Memory B cell (primary cell): Measurements from ENCODE around the gene CHCHD6.

Experiments used
- ATAC-seq: fragments of 150-1000 bp; cut with Tn5 transposase; 2 replicates; pipeline ENCODE4 v1.10.0; 2021; ENCODE audit warnings: low read depth, mild to moderate bottlenecking, moderate library complexity
- DNase-seq, 2 donors: peaks; one replicate each; pipeline ENCODE4 v3.0.0; 2022; ENCODE audit warnings: low spot score in 2 of 2
- H3K27ac Mint-ChIP-seq: one replicate; pipeline ENCODE4 v1.8.0; 2022; ENCODE audit warnings: mild to moderate bottlenecking, moderate library complexity, mixed read lengths
- H3K27me3 Mint-ChIP-seq: one replicate; pipeline ENCODE4 v1.8.0; 2022; ENCODE audit warnings: mixed read lengths
- H3K36me3 Mint-ChIP-seq: one replicate; pipeline ENCODE4 v1.8.0; 2022; ENCODE audit warnings: mild to moderate bottlenecking, mixed read lengths
- H3K4me1 Mint-ChIP-seq: one replicate; pipeline ENCODE4 v1.8.0; 2022; ENCODE audit warnings: mixed read lengths
- H3K4me3 Mint-ChIP-seq: one replicate; pipeline ENCODE4 v1.8.0; 2022; ENCODE audit warnings: mild to moderate bottlenecking, moderate library complexity, mixed read lengths
- H3K9me3 Mint-ChIP-seq: one replicate; pipeline ENCODE4 v1.8.0; 2022; ENCODE audit warnings: mixed read lengths

The CHCHD6 gene

GRCh38 chr3:126858887-126859286 is 154.8 kb downstream of the CHCHD6 start:
- ATAC-seq: no peak
- Mint-ChIP-seq H3K27ac (no peak overlapping the region), H3K4me1 (no peaks in the 10 kb centered on the region), H3K27me3 (no peaks in the 10 kb centered on the region), H3K9me3 (no peaks in the 10 kb centered on the region), H3K4me3 (no peak overlapping the region), H3K36me3 (peaks cover 21% of the 10 kb centered on the region)
- no peak for DNase-seq

DNA sequence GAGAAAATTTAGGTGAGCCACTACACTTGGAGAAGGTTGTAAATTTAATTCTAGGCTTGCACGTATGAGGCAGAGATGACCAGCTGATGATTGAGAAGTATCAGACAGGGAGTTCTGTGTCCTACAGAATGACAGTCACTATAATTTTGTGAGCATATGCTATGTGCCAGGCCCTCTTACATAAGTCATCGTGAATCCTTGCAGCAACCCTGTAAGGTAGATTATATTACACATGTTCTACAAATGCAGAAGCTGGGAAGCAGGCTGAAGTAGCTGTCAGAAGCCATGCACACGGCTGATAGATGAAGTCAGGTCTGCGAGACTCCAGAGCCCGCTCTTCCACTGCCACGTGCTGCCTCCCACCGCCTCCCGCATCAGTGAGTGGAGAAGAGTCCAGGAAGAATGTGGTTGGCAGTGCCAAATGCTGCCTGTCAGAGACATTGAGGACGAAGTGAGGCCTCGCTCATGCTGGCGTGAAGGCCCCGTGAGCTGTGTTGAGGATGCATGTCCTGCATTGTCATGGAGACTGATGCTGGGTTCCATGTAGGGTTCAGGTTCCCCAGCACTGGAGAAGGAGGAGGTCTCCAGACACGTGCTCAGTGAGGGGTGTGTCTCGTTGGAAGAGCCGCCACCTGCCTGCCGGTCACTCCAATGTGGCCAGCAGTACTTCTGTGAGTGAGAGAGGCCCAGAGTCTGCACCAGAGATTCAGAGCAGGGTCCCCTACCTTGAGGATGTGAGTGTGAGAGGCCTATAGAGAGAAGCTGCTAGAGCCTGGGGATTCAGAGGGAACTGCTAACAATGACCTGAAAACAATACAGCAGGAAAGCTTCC is 155.6 kb downstream of the CHCHD6 start:
- H3K36me3 Mint-ChIP-seq: peaks cover 26% of the 10 kb centered on the region
- H3K27ac Mint-ChIP-seq: no peak overlapping the region
- H3K27me3 Mint-ChIP-seq: no peaks in the 10 kb centered on the region
- ATAC-seq (no peak), DNase-seq (no peak)
- no peaks in the 10 kb centered on the region for H3K4me1 Mint-ChIP-seq
- H3K9me3 Mint-ChIP-seq: no peaks in the 10 kb centered on the region
- no peak overlapping the region for H3K4me3 Mint-ChIP-seq

- Mint-ChIP-seq H3K4me3 (no peak overlapping the region), H3K27me3 (peaks cover 5% of the 10 kb centered on the region), H3K9me3 (no peaks in the 10 kb centered on the region), H3K4me1 (no peaks in the 10 kb centered on the region), H3K27ac (no peak overlapping the region), H3K36me3 (peaks cover 24% of the 10 kb centered on the region)
- DNase-seq (no peak), ATAC-seq (no peak)
Observed at GRCh38 chr3:126865736-126866135, 161.7 kb downstream of the CHCHD6 start.

DNA sequence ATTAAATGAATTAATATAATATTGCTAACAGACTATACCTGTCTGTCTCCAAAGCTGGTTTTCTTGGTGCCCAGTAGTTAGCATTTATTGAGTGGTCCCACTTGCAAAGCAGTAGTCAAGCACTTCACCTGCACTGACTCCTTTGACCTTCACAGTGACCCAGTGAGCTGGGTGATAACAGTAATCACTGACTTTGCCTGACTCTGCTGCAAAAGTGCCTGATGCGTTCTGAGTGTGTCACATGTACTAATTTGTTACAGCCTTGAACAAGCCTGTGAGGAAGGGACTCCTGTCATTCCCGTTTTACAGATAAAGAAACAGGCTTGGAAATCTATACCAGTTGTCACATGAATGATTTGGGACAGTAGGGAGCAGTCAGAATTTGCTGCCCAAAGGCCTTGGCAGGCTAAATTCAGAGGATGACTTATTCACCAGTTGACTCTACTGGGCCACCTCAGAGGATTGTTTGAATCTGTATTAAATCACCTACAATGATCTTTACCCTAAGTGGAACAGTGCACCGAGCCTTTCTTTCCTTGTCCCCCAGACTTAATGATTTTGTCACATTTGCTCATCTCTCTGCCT is 162.2 kb downstream of the CHCHD6 start:
- Mint-ChIP-seq H3K27ac (no peak overlapping the region), H3K36me3 (peaks cover 24% of the 10 kb centered on the region), H3K9me3 (no peaks in the 10 kb centered on the region), H3K4me3 (no peak overlapping the region), H3K27me3 (peaks cover 5% of the 10 kb centered on the region), H3K4me1 (no peaks in the 10 kb centered on the region)
- DNase-seq (no peak), ATAC-seq (no peak)

- H3K9me3 Mint-ChIP-seq: no peaks in the 10 kb centered on the region
- no peak overlapping the region for H3K27ac Mint-ChIP-seq
- H3K4me3 Mint-ChIP-seq: no peak overlapping the region
- peaks cover 27% of the 10 kb centered on the region for H3K36me3 Mint-ChIP-seq
- DNase-seq: no peak
- no peak for ATAC-seq
- H3K4me1 Mint-ChIP-seq: no peaks in the 10 kb centered on the region
- peaks cover 5% of the 10 kb centered on the region for H3K27me3 Mint-ChIP-seq
Observed at GRCh38 chr3:126867190-126867862, 163.3 kb downstream of the CHCHD6 start.

GRCh38 chr3:126867863-126868200 is 163.8 kb downstream of the CHCHD6 start:
- no peak for DNase-seq
- ATAC-seq: no peak
- peaks cover 29% of the 10 kb centered on the region for H3K36me3 Mint-ChIP-seq
- H3K9me3 Mint-ChIP-seq: no peaks in the 10 kb centered on the region
- H3K4me3 Mint-ChIP-seq: no peak overlapping the region
- H3K27me3 Mint-ChIP-seq: peaks cover 5% of the 10 kb centered on the region
- H3K27ac Mint-ChIP-seq: no peak overlapping the region
- H3K4me1 Mint-ChIP-seq: no peaks in the 10 kb centered on the region

- Mint-ChIP-seq H3K27ac (no peak overlapping the region), H3K4me3 (no peak overlapping the region)
Observed at GRCh38 chr3:126870608-126871210, 166.7 kb downstream of the CHCHD6 start.

DNA sequence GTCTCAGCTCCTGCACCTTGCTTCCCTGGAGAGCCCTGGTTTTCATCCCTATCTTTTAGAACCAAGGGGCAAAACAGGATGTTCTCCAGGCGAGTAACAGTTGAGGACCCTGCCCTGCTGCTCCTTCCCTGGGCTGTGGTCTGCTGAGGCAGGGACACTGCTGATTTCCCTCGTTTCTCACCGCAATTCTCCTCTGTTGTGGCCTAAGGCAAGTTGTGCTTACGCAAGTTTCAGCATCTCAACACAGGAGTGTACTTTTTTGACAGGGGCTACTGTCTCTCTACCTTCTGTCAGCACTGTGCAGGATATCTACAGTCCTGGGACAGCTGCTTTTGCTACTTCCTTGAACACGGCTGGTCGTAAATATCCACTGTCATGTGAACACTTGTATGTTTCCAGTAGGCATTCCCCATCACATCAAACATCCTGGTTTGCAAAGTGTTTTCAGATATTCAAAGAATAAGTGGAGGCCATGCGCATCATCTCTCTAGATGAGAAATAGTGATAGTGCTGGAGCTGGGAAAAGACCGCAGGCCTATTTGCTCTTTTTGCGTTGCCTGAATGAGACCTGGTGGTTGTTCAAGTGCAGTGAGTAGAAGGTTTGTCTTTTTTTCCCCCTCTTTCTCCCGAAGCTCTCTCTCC is 168.8 kb downstream of the CHCHD6 start:
- Mint-ChIP-seq H3K4me3 (no peak overlapping the region), H3K4me1 (no peaks in the 10 kb centered on the region), H3K27me3 (no peaks in the 10 kb centered on the region), H3K9me3 (no peaks in the 10 kb centered on the region), H3K27ac (no peak overlapping the region), H3K36me3 (peaks cover 19% of the 10 kb centered on the region)
- no peak for DNase-seq
- no peak for ATAC-seq

More at GRCh38 chr3:126870608-126871210, 166.7 kb downstream of the CHCHD6 start:
- H3K27me3 Mint-ChIP-seq: no peaks in the 10 kb centered on the region
- ATAC-seq (no peak), DNase-seq (no peak)
- H3K9me3 Mint-ChIP-seq: no peaks in the 10 kb centered on the region
- H3K4me1 Mint-ChIP-seq: no peaks in the 10 kb centered on the region
- H3K36me3 Mint-ChIP-seq: peaks cover 20% of the 10 kb centered on the region

- Mint-ChIP-seq H3K27ac (no peak overlapping the region), H3K27me3 (no peaks in the 10 kb centered on the region), H3K36me3 (peaks cover 18% of the 10 kb centered on the region), H3K4me3 (no peak overlapping the region), H3K9me3 (no peaks in the 10 kb centered on the region), H3K4me1 (no peaks in the 10 kb centered on the region)
- no peak for DNase-seq
- ATAC-seq: no peak
Observed at GRCh38 chr3:126873416-126873815, 169.4 kb downstream of the CHCHD6 start.

- Mint-ChIP-seq H3K4me1 (no peaks in the 10 kb centered on the region), H3K27me3 (no peaks in the 10 kb centered on the region), H3K9me3 (no peaks in the 10 kb centered on the region), H3K4me3 (no peak overlapping the region), H3K36me3 (peaks cover 9% of the 10 kb centered on the region), H3K27ac (no peak overlapping the region)
- DNase-seq (no peak), ATAC-seq (no peak)
Observed at GRCh38 chr3:126878664-126879063, 174.6 kb downstream of the CHCHD6 start.

- H3K4me1 Mint-ChIP-seq: no peaks in the 10 kb centered on the region
- DNase-seq (no peak), ATAC-seq (no peak)
- no peaks in the 10 kb centered on the region for H3K27me3 Mint-ChIP-seq
- peaks cover 7% of the 10 kb centered on the region for H3K36me3 Mint-ChIP-seq
- no peak overlapping the region for H3K27ac Mint-ChIP-seq
- H3K9me3 Mint-ChIP-seq: no peaks in the 10 kb centered on the region
- no peak overlapping the region for H3K4me3 Mint-ChIP-seq
Observed at GRCh38 chr3:126880901-126881300, 176.9 kb downstream of the CHCHD6 start.

DNA sequence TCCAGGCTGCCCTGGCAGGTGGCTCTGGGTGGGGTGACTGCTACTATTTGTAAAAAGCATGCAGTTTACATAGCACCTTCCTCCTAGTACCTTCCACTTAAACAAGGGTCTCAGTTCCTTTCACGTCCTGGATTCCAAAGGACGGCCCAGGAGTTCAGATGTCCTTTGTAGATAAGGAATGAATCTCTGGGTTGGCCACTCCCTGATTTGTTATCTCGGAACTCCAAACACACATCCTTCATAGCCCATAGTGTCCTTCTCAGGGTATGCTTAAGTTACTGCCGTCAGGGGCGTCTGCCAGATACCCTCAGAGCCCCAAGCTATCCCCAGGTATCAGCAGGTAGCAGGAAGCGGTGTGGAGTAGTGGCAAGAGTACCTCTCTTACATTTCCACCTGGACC is 177.8 kb downstream of the CHCHD6 start:
- H3K4me3 Mint-ChIP-seq: no peak overlapping the region
- ATAC-seq: no peak
- H3K4me1 Mint-ChIP-seq: peaks cover 1% of the 10 kb centered on the region
- H3K9me3 Mint-ChIP-seq: no peaks in the 10 kb centered on the region
- peaks cover 7% of the 10 kb centered on the region for H3K36me3 Mint-ChIP-seq
- DNase-seq: no peak
- H3K27ac Mint-ChIP-seq: no peak overlapping the region
- H3K27me3 Mint-ChIP-seq: no peaks in the 10 kb centered on the region

GRCh38 chr3:126883241-126883640 is 179.2 kb downstream of the CHCHD6 start:
- DNase-seq (no peak), ATAC-seq (no peak)
- H3K36me3 Mint-ChIP-seq: peaks cover 10% of the 10 kb centered on the region
- no peaks in the 10 kb centered on the region for H3K9me3 Mint-ChIP-seq
- H3K27me3 Mint-ChIP-seq: no peaks in the 10 kb centered on the region
- no peak overlapping the region for H3K27ac Mint-ChIP-seq
- no peak overlapping the region for H3K4me3 Mint-ChIP-seq
- H3K4me1 Mint-ChIP-seq: peaks cover 2% of the 10 kb centered on the region

GRCh38 chr3:126885425-126885824 is 181.4 kb downstream of the CHCHD6 start:
- Mint-ChIP-seq H3K9me3 (no peaks in the 10 kb centered on the region), H3K36me3 (peaks cover 20% of the 10 kb centered on the region), H3K4me3 (no peak overlapping the region), H3K4me1 (peaks cover 2% of the 10 kb centered on the region), H3K27me3 (peaks cover 2% of the 10 kb centered on the region), H3K27ac (no peak overlapping the region)
- no peak for DNase-seq
- ATAC-seq: no peak
